ENCODE measurements around the gene SNX21.

The SNX21 gene

DNA sequence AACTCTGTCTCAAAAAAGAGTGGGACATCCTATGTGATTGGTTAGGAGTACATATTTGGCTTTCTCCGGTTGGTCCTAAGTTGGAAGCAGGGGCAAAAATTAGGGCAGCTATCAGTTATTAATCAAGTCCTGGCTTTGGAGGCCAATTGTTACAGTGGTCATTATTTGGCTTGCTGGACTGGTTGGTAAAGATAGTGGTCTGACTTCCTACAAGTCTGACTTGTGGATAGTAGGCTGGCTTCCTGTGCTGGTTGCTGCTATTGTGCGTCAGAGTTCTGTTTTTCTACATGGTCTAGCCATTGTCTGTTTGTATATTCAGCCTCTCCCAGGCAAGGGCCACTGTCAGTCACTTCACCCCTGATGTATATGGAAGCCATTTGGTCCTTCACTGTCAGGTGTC, 16.6 kb downstream of the SNX21 start:
- 0 out of 2 replicates have a peak, but pooled peaks cover 6% of the 10 kb centered on the region for H3K36me3 ChIP-seq (ENCODE audit: control insufficient read depth, low read length)
- H4K20me1 ChIP-seq (ENCODE audit: control insufficient read depth, insufficient read depth, low read depth, low read length), result no peaks in the 10 kb centered on the region; the same call in 1 of the 2 replicates

DNA sequence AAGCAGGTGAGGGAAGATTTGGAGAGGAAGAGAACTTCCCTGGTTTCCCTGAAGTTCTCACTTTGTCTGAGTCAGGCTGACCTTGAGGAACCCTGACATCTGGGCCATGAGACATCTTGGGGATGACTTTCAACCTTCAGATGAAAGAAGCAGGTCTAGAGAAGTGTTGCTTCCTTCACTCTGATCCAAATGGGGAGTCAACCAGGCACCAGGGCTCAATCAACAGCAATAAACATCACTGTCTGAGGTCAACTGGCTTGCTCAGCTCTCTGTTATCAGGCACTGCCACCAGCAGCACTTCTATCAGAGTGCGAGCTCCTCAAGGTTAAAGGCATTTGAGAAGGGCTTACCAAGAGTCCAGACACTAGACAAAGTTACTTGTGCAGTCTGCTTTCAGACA, 17.3 kb downstream of the SNX21 start:
- H3K4me2 ChIP-seq (ENCODE audit: low read length), result no peak overlapping the region
- no peaks in the 10 kb centered on the region; the same call in 1 of the 2 replicates for H4K20me1 ChIP-seq (ENCODE audit: control insufficient read depth, insufficient read depth, low read depth, low read length)
- H3K4me1 ChIP-seq (ENCODE audit: control insufficient read depth, low read length), result peaks cover 6% of the 10 kb centered on the region
- no peak overlapping the region for H3K4me3 ChIP-seq (ENCODE audit: low read length)
- TF ChIP-seq, protein P1, sequence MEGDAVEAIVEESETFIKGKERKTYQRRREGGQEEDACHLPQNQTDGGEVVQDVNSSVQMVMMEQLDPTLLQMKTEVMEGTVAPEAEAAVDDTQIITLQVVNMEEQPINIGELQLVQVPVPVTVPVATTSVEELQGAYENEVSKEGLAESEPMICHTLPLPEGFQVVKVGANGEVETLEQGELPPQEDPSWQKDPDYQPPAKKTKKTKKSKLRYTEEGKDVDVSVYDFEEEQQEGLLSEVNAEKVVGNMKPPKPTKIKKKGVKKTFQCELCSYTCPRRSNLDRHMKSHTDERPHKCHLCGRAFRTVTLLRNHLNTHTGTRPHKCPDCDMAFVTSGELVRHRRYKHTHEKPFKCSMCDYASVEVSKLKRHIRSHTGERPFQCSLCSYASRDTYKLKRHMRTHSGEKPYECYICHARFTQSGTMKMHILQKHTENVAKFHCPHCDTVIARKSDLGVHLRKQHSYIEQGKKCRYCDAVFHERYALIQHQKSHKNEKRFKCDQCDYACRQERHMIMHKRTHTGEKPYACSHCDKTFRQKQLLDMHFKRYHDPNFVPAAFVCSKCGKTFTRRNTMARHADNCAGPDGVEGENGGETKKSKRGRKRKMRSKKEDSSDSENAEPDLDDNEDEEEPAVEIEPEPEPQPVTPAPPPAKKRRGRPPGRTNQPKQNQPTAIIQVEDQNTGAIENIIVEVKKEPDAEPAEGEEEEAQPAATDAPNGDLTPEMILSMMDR (IDR thresholded peaks at IDR 0.05; ENCODE audit: low read depth, low read length, poor library complexity, severe bottlenecking), result no peak
- no peak for TF ChIP-seq EZH2phosphoT487 (IDR thresholded peaks at IDR 0.05; ENCODE audit: borderline replicate concordance, low read length)
- H3K9me2 ChIP-seq (replicated peaks; ENCODE audit: control insufficient read depth, low read length), result no peaks in the 10 kb centered on the region
- H3K27ac ChIP-seq (ENCODE audit: low read depth, low read length), result no peak overlapping the region
- 0 out of 2 replicates have a peak, but pooled peaks cover 6% of the 10 kb centered on the region for H3K36me3 ChIP-seq (ENCODE audit: control insufficient read depth, low read length)
- no peaks in the 10 kb centered on the region for H3K9me3 ChIP-seq (ENCODE audit: control insufficient read depth, insufficient read depth, low read length)
- H3F3A ChIP-seq (ENCODE audit: control insufficient read depth, insufficient read depth), result no peaks in the 10 kb centered on the region
- H3K27me3 ChIP-seq (ENCODE audit: control insufficient read depth, low read length), result no peaks in the 10 kb centered on the region
- peaks cover 12% of the 10 kb centered on the region for H3K79me2 ChIP-seq (ENCODE audit: control insufficient read depth, low read length)

More for the DNA sequence above, 16.6 kb downstream of the SNX21 start:
- Histone ChIP-seq H3K27ac (ENCODE audit: low read depth, low read length) (no peak overlapping the region), H3K79me2 (ENCODE audit: control insufficient read depth, low read length) (peaks cover 7% of the 10 kb centered on the region), H3K4me1 (ENCODE audit: control insufficient read depth, low read length) (0 out of 2 replicates have a peak, but pooled peaks cover 3% of the 10 kb centered on the region), H3F3A (ENCODE audit: control insufficient read depth, insufficient read depth) (no peaks in the 10 kb centered on the region), H3K9me2 (replicated peaks; ENCODE audit: control insufficient read depth, low read length) (no peaks in the 10 kb centered on the region), H3K4me2 (ENCODE audit: low read length) (no peak overlapping the region), H3K9me3 (ENCODE audit: control insufficient read depth, insufficient read depth, low read length) (no peaks in the 10 kb centered on the region), H3K4me3 (ENCODE audit: low read length) (no peak overlapping the region), H3K27me3 (ENCODE audit: control insufficient read depth, low read length) (no peaks in the 10 kb centered on the region)
- TF ChIP-seq EZH2phosphoT487 (IDR thresholded peaks at IDR 0.05; ENCODE audit: borderline replicate concordance, low read length), result no peak
- TF ChIP-seq, protein P1 (IDR thresholded peaks at IDR 0.05; ENCODE audit: low read depth, low read length, poor library complexity, severe bottlenecking), result no peak

DNA sequence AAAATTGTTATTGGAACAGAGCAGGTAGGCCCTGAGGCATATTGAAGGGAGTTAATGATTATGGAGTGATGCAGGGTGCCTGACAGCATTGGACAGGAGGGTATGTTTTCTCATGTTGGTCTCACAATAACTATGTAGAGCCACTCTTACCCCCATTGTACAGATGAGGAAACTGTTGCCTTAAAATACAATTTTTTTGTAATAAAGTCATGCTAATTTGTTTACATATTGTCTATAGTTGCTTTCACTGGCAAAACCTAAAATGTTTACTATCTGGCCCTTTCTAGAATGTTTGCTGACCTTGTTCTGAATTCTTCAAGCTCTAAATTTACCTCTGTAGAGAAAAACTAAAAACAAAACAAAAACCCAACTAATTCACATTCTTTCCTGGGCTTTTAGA, 17.9 kb downstream of the SNX21 start:
- no peaks in the 10 kb centered on the region for H3K9me2 ChIP-seq (replicated peaks; ENCODE audit: control insufficient read depth, low read length)
- H3K27ac ChIP-seq (ENCODE audit: low read depth, low read length), result no peak overlapping the region
- H3K4me2 ChIP-seq (ENCODE audit: low read length), result no peak overlapping the region
- H3K36me3 ChIP-seq (ENCODE audit: control insufficient read depth, low read length), result 0 out of 2 replicates have a peak, but pooled peaks cover 6% of the 10 kb centered on the region
- peaks cover 17% of the 10 kb centered on the region for H3K79me2 ChIP-seq (ENCODE audit: control insufficient read depth, low read length)
- no peak overlapping the region for H3K4me3 ChIP-seq (ENCODE audit: low read length)
- no peaks in the 10 kb centered on the region; the same call in 1 of the 2 replicates for H4K20me1 ChIP-seq (ENCODE audit: control insufficient read depth, insufficient read depth, low read depth, low read length)
- H3K4me1 ChIP-seq (ENCODE audit: control insufficient read depth, low read length), result peaks cover 12% of the 10 kb centered on the region
- H3K27me3 ChIP-seq (ENCODE audit: control insufficient read depth, low read length), result no peaks in the 10 kb centered on the region
- no peaks in the 10 kb centered on the region for H3F3A ChIP-seq (ENCODE audit: control insufficient read depth, insufficient read depth)
- no peak for TF ChIP-seq EZH2phosphoT487 (IDR thresholded peaks at IDR 0.05; ENCODE audit: borderline replicate concordance, low read length)
- TF ChIP-seq, protein P1 (IDR thresholded peaks at IDR 0.05; ENCODE audit: low read depth, low read length, poor library complexity, severe bottlenecking), result no peak
- H3K9me3 ChIP-seq (ENCODE audit: control insufficient read depth, insufficient read depth, low read length), result no peaks in the 10 kb centered on the region
